Rectal smooth muscle tissue (tissue), 1 donor: ENCODE data around the gene CCDC30.
A peak's percentile ranks its signal among the peaks of the same experiment; 100 is the strongest.
"Not testable (repeated sequence)": the region's sequence is repeated elsewhere in the genome, so short reads cannot be mapped to it uniquely, and the experiment has no call there.

ENCODE experiments used
- H3K27ac ChIP-seq: one replicate; pipeline ENCODE4 v1.7.0; 2013; ENCODE audit warnings: low read depth, low read length, inconsistent platforms
- H3K27me3 ChIP-seq: one replicate; pipeline ENCODE4 v1.7.0; 2013; ENCODE audit warnings: low read length; ENCODE audit not compliant: control insufficient read depth, insufficient read depth
- H3K36me3 ChIP-seq: one replicate; pipeline ENCODE4 v1.7.0; 2013; ENCODE audit warnings: low read length; ENCODE audit not compliant: control insufficient read depth, insufficient read depth
- H3K4me1 ChIP-seq: one replicate; pipeline ENCODE4 v1.7.0; 2013; ENCODE audit warnings: low read length; ENCODE audit not compliant: control insufficient read depth, insufficient read depth
- H3K4me3 ChIP-seq: one replicate; pipeline ENCODE4 v1.7.0; 2013; ENCODE audit warnings: low read length
- H3K9ac ChIP-seq: one replicate; pipeline ENCODE4 v1.7.0; 2013; ENCODE audit warnings: low read length

Gene CCDC30

DNA sequence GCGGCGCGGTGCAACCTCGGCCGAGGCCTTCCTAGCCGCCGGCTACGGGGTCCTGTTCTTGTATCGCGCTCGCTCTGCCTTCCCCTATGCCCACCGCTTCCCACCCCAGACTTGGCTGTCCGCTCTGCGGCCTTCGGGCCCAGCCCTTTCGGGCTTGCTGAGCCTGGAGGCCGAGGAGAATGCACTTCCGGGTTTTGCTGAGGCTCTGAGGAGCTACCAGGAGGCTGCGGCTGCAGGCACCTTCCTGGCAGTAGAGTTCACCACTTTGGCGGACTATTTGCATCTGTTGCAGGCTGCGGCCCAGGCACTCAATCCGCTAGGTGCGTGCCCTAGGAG lies 6.4 kb upstream of the CCDC30 start:
- Histone ChIP-seq H3K27me3 (no peaks in the 10 kb centered on the region), H3K36me3 (no peaks in the 10 kb centered on the region), H3K4me1 (peaks cover 5% of the 10 kb centered on the region), H3K9ac (peak overlapping the region; percentile 88), H3K27ac (peak overlapping the region; percentile 93), H3K4me3 (peak overlapping the region; percentile 97)

DNA sequence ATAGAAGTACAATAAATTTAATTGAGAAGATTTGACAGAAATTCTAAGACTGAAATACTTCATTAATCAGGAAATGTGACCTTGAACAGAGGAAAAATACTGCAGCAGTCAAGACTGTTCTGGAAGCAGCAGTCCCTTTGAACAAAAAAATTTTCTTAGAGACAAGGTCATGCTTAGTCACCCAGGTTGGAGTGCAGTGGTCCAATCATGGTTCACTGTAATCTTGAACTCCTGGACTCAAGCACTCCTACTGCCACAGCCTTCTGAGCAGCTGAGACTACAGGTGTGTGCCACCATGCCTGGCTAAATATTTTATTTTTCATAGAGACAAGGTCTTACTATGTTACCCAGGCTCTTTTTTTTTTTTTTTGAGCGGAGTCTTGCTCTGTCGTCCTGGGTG lies 1.9 kb upstream of the CCDC30 start:
- H3K27ac ChIP-seq = no peak overlapping the region
- H3K4me1 ChIP-seq = peaks cover 10% of the 10 kb centered on the region
- no peak overlapping the region for H3K4me3 ChIP-seq
- H3K27me3 ChIP-seq = no peaks in the 10 kb centered on the region
- no peak overlapping the region for H3K9ac ChIP-seq
- H3K36me3 ChIP-seq = no peaks in the 10 kb centered on the region

GRCh38 chr1:42463921-42464320 lies 835 bp downstream of the CCDC30 start:
- no peak overlapping the region for H3K27ac ChIP-seq
- H3K9ac ChIP-seq = no peak overlapping the region
- H3K27me3 ChIP-seq = no peaks in the 10 kb centered on the region
- H3K36me3 ChIP-seq = no peaks in the 10 kb centered on the region
- peak overlapping the region; percentile 82 for H3K4me3 ChIP-seq
- peaks cover 5% of the 10 kb centered on the region for H3K4me1 ChIP-seq

GRCh38 chr1:42466030-42466429 lies 2.9 kb downstream of the CCDC30 start:
- no peak overlapping the region for H3K9ac ChIP-seq
- no peaks in the 10 kb centered on the region for H3K27me3 ChIP-seq
- no peaks in the 10 kb centered on the region for H3K36me3 ChIP-seq
- peaks cover 5% of the 10 kb centered on the region for H3K4me1 ChIP-seq
- no peak overlapping the region for H3K4me3 ChIP-seq
- no peak overlapping the region for H3K27ac ChIP-seq

DNA sequence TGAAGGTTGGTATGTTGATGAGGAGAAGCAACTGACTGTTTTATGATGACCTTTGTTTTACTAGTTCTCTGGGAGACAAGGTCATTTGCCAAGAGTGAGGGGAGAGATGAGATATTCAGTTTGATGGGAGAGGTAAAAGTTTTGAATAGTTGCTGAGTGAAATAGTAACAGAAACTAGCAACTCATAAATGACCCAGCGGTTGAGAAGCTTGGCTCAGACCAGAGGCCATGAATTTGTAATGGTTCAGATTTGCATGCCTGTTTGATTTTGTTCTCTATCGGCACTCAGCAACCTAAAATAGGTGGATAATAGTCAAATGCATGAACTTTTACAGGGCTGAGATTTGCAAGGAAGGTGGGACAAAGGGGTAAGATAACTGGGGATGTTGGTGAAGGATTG lies 6.6 kb downstream of the CCDC30 start:
- H3K4me3 ChIP-seq = no peak overlapping the region
- H3K27me3 ChIP-seq = no peaks in the 10 kb centered on the region
- no peaks in the 10 kb centered on the region for H3K4me1 ChIP-seq
- H3K27ac ChIP-seq = no peak overlapping the region
- H3K36me3 ChIP-seq = no peaks in the 10 kb centered on the region
- no peak overlapping the region for H3K9ac ChIP-seq

DNA sequence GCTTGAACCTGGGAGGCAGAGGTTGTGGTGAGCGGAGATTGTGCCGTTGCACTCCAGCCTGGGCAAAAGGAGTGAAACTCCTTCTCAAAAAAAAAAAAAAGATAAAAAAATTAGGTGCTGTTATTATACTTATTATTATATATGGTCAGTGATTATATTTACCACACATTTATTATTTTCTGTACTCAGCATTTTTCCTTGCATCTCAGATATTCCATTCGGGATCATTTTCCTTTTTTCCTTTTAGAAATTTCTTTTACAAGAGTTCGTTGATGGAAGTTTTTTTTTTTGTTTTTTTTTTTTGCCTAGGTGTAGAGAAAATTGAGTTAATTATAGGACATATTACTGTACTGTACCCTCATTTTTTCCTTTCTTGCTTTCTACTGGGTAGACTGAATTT lies 13.5 kb downstream of the CCDC30 start:
- no peaks in the 10 kb centered on the region for H3K27me3 ChIP-seq
- no peak overlapping the region for H3K9ac ChIP-seq
- H3K27ac ChIP-seq = no peak overlapping the region
- H3K4me3 ChIP-seq = no peak overlapping the region
- no peaks in the 10 kb centered on the region for H3K4me1 ChIP-seq
- H3K36me3 ChIP-seq = no peaks in the 10 kb centered on the region

- H3K27ac ChIP-seq, H3K36me3 ChIP-seq, H3K4me3 ChIP-seq: not testable (repeated sequence)
Measured at GRCh38 chr1:42477354-42477753, 14.3 kb downstream of the CCDC30 start.

DNA sequence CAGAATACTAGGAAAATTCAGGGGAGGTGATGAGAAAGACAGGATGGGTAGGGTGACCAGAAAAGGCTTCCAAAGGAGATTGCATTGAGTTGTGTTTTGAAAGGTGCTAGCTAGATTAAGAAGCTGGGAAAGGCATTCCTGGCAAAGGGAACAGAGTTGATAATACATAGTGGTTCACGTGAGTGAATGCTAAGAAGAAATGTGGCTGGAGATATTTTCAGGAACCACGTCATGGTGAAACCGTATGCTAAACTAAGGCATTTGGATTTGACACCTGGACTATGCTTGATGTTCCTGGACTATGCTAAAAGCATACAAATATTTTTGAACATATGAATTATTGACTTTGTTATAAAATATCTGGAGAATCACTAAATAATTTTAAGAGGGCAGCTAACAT lies 14.7 kb downstream of the CCDC30 start:
- Histone ChIP-seq H3K4me3 (no peak overlapping the region), H3K27me3 (no peaks in the 10 kb centered on the region), H3K36me3 (no peaks in the 10 kb centered on the region), H3K9ac (no peak overlapping the region), H3K27ac (no peak overlapping the region), H3K4me1 (no peaks in the 10 kb centered on the region)

More at GRCh38 chr1:42477354-42477753, 14.3 kb downstream of the CCDC30 start:
- not testable (repeated sequence) for H3K27me3 ChIP-seq, H3K9ac ChIP-seq, H3K4me1 ChIP-seq

GRCh38 chr1:42479621-42480020 lies 16.5 kb downstream of the CCDC30 start:
- H3K9ac ChIP-seq = no peak overlapping the region
- no peaks in the 10 kb centered on the region for H3K4me1 ChIP-seq
- no peak overlapping the region for H3K27ac ChIP-seq
- H3K36me3 ChIP-seq = no peaks in the 10 kb centered on the region
- no peak overlapping the region for H3K4me3 ChIP-seq
- H3K27me3 ChIP-seq = no peaks in the 10 kb centered on the region

DNA sequence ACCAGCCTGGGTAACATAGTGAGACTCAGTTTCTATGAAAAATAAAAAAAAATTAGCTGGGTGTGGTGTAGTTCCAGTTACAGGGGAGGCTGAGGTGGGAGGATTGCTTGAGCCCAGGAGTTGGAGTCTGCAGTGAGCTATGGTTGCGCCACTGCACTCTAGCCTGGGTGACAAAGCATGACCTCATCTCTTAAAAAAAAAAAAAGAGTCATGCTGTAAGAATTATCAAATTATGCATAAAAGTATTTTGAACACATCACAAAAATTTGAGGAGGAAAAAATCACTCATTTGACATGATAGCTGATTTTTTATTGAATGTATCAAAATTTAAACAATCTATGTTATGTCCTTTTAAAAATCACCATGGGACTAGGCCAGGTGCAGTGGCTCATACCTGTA lies 17.8 kb downstream of the CCDC30 start:
- Histone ChIP-seq H3K4me3 (no peak overlapping the region), H3K36me3 (no peaks in the 10 kb centered on the region), H3K4me1 (no peaks in the 10 kb centered on the region), H3K9ac (no peak overlapping the region), H3K27me3 (no peaks in the 10 kb centered on the region), H3K27ac (no peak overlapping the region)

DNA sequence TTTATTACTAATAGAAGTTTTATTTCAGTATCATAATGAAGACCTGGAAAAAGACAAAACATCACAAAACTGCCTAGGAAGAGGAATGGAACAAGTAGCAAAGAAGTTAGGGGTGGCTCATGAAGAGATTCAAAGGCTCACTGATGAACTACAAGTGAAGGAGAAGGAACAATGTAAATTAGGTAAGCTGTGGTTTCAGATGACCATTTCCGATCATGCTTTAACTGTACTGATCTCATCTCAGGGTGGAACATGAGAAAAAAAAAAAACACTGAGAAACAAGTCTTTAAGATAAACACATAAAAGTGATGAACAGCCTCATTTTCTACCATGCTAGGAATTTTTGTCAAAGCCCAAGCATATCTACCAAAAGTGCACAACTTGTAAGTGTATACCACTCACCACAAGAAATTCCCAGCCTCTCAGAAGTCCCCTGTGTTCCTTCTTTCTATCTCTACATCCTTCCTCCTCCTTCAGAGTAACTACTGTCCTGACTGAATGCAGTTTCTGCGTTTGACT lies 19.6 kb downstream of the CCDC30 start:
- Histone ChIP-seq H3K27me3 (no peaks in the 10 kb centered on the region), H3K27ac (no peak overlapping the region), H3K4me3 (no peak overlapping the region), H3K9ac (no peak overlapping the region), H3K4me1 (no peaks in the 10 kb centered on the region), H3K36me3 (no peaks in the 10 kb centered on the region)

DNA sequence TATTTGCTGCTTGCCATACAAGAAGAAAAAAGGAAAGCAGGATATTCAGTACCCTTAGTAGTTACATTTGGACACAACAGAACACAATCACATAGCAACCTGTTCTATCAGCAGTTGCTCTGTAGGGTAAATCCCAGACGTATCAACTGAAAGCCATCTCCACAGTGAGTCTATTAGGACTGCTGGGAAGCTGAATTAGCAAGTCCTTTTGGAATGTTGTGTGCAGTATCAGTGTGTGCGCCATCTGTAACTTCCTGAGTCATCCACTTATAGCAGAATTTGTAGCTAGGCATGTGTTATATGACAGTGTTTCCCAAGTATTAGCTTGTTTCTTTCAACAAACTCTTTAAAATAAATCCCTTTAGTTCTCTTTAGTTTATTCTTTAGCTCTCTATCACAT lies 21.3 kb downstream of the CCDC30 start:
- H3K9ac ChIP-seq = no peak overlapping the region

DNA sequence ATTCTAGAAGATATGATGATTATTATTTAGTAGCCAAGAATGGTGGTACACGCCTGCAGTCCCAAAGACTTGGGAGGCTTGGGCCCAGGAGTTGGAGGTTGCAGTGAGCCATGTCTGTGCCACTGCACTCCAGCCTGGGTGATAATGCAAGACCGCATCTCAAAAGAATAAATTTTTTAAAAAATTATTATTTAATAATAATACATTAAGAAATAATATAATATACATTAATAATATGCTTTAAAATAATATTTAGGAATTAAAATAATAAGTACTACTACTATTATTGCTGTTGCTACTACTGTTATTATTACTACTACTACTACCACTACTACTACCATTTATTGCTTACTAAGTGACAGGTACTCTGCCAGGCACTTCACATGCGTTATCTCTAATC lies 27.2 kb downstream of the CCDC30 start:
- H3K4me3 ChIP-seq = no peak overlapping the region
- H3K27me3 ChIP-seq = no peaks in the 10 kb centered on the region
- no peaks in the 10 kb centered on the region for H3K4me1 ChIP-seq
- H3K27ac ChIP-seq = no peak overlapping the region
- no peaks in the 10 kb centered on the region for H3K36me3 ChIP-seq
- H3K9ac ChIP-seq = no peak overlapping the region

More for the DNA sequence above, 21.3 kb downstream of the CCDC30 start:
- H3K4me1 ChIP-seq = no peaks in the 10 kb centered on the region
- no peak overlapping the region for H3K27ac ChIP-seq
- H3K4me3 ChIP-seq = no peak overlapping the region
- H3K36me3 ChIP-seq = no peaks in the 10 kb centered on the region
- H3K27me3 ChIP-seq = no peaks in the 10 kb centered on the region
